ENCODE measurements around the gene TULP4. TPM values are rescaled to one million over a fixed set of nuclear protein-coding genes. Genes with fewer than 3 reads are reported as not detected.
A peak's percentile ranks its signal among the peaks of the same experiment; 100 is the strongest.
"Not testable (repeated sequence)": the region's sequence is repeated elsewhere in the genome, so short reads cannot be mapped to it uniquely, and the experiment has no call there.

Gene TULP4
- total RNA-seq, 1 donor from 2014 or later: 117 TPM

GRCh38 chr6:158344534-158344933 is 32.3 kb downstream of the TULP4 start:
- peak overlapping the region; percentile 3 for H3K4me3 Mint-ChIP-seq (ENCODE audit: unreplicated experiment)
- no peak overlapping the region for H3K27ac Mint-ChIP-seq (ENCODE audit: unreplicated experiment)
- peaks cover 38% of the 10 kb centered on the region for H3K36me3 Mint-ChIP-seq (ENCODE audit: low read depth, unreplicated experiment)
- DNase-seq (ENCODE audit: low spot score): no peak
- no peaks in the 10 kb centered on the region for H3K4me1 Mint-ChIP-seq (ENCODE audit: unreplicated experiment)
- H3K27me3 Mint-ChIP-seq (ENCODE audit: unreplicated experiment): peaks cover 2% of the 10 kb centered on the region
- H3K9me3 Mint-ChIP-seq (ENCODE audit: unreplicated experiment): peaks cover 9% of the 10 kb centered on the region
- TF ChIP-seq CTCF (IDR thresholded peaks at IDR 0.05; ENCODE audit: unreplicated experiment): no peak

- not testable (repeated sequence) for DNase-seq (ENCODE audit: low spot score); H3K27me3 Mint-ChIP-seq (ENCODE audit: unreplicated experiment); H3K4me1 Mint-ChIP-seq (ENCODE audit: unreplicated experiment); H3K27ac Mint-ChIP-seq (ENCODE audit: unreplicated experiment); H3K9me3 Mint-ChIP-seq (ENCODE audit: unreplicated experiment); H3K4me3 Mint-ChIP-seq (ENCODE audit: unreplicated experiment)
- H3K36me3 Mint-ChIP-seq (ENCODE audit: low read depth, unreplicated experiment): peaks cover 38% of the 10 kb centered on the region
Measured at GRCh38 chr6:158345444-158345843, 33.2 kb downstream of the TULP4 start.

- peaks cover 2% of the 10 kb centered on the region for H3K27me3 Mint-ChIP-seq (ENCODE audit: unreplicated experiment)
- no peaks in the 10 kb centered on the region for H3K4me1 Mint-ChIP-seq (ENCODE audit: unreplicated experiment)
- H3K9me3 Mint-ChIP-seq (ENCODE audit: unreplicated experiment): peaks cover 9% of the 10 kb centered on the region
- H3K4me3 Mint-ChIP-seq (ENCODE audit: unreplicated experiment): peak overlapping the region; percentile 37
- no peak for DNase-seq (ENCODE audit: low spot score)
- H3K27ac Mint-ChIP-seq (ENCODE audit: unreplicated experiment): no peak overlapping the region
- TF ChIP-seq CTCF (IDR thresholded peaks at IDR 0.05; ENCODE audit: unreplicated experiment): no peak
- H3K36me3 Mint-ChIP-seq (ENCODE audit: low read depth, unreplicated experiment): peaks cover 43% of the 10 kb centered on the region
Measured at GRCh38 chr6:158347335-158347734, 35.1 kb downstream of the TULP4 start.

- H3K9me3 Mint-ChIP-seq (ENCODE audit: unreplicated experiment); DNase-seq (ENCODE audit: low spot score); H3K27ac Mint-ChIP-seq (ENCODE audit: unreplicated experiment); H3K4me1 Mint-ChIP-seq (ENCODE audit: unreplicated experiment); H3K27me3 Mint-ChIP-seq (ENCODE audit: unreplicated experiment); H3K4me3 Mint-ChIP-seq (ENCODE audit: unreplicated experiment): not testable (repeated sequence)
- H3K36me3 Mint-ChIP-seq (ENCODE audit: low read depth, unreplicated experiment): peaks cover 46% of the 10 kb centered on the region
Measured at GRCh38 chr6:158348737-158349504, 36.7 kb downstream of the TULP4 start.

GRCh38 chr6:158349505-158350275 is 37.4 kb downstream of the TULP4 start:
- H3K9me3 Mint-ChIP-seq (ENCODE audit: unreplicated experiment); H3K27me3 Mint-ChIP-seq (ENCODE audit: unreplicated experiment); H3K27ac Mint-ChIP-seq (ENCODE audit: unreplicated experiment); H3K4me1 Mint-ChIP-seq (ENCODE audit: unreplicated experiment); DNase-seq (ENCODE audit: low spot score); H3K4me3 Mint-ChIP-seq (ENCODE audit: unreplicated experiment): not testable (repeated sequence)
- H3K36me3 Mint-ChIP-seq (ENCODE audit: low read depth, unreplicated experiment): peaks cover 38% of the 10 kb centered on the region

- not testable (repeated sequence) for H3K4me3 Mint-ChIP-seq (ENCODE audit: unreplicated experiment); H3K4me1 Mint-ChIP-seq (ENCODE audit: unreplicated experiment); H3K27ac Mint-ChIP-seq (ENCODE audit: unreplicated experiment); DNase-seq (ENCODE audit: low spot score); H3K9me3 Mint-ChIP-seq (ENCODE audit: unreplicated experiment)
- H3K36me3 Mint-ChIP-seq (ENCODE audit: low read depth, unreplicated experiment): peaks cover 31% of the 10 kb centered on the region
- peaks cover 11% of the 10 kb centered on the region for H3K27me3 Mint-ChIP-seq (ENCODE audit: unreplicated experiment)
Measured at GRCh38 chr6:158350731-158351130, 38.5 kb downstream of the TULP4 start.
